ENCODE measurements around the gene APBA2.

The APBA2 gene

DNA sequence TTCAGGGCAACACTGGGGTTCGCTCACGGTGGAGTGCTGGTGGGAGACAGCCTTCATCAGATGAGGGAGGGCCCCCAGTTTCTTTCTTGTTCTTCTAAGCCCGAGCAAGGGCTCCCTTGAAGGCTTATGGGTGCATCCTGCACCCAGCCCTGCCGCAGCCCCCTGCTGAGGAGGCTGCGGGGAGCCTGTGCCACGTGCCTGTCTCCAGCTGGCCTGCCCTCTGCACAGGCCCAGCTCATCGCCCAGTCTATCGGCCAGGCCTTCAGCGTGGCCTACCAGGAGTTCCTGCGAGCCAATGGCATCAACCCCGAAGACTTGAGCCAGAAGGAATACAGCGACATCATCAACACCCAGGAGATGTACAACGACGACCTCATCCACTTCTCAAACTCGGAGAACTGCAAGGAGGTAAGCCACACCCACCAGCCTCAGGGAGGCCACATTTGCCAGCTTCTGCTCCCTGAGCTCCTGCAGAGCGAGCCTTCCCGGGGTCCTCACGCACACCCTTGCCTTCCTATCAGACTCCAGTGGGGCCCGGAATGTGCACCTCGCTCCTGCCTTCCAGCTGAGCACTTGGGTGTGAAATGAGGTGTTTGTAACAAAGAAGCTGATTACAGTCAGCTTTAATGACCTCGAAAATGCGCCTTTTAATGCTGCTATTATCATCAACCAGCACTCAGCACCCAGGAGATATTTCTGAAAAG lies 219.5 kb downstream of the APBA2 start:
- ChIA-PET POLR2A (no interaction called here), CTCF (interaction anchor here (0.5 to 1.2 kb wide), 3 partner anchors 34 to 112 kb away, joined by 3 to 4 read pairs (median 3); no protein-coding TSS in a partner anchor)
- H3K36me3 ChIP-seq (ENCODE audit: control insufficient read depth in 2 of 2, insufficient read depth in 1 of 2, low read length in 2 of 2) = peaks cover 0 to 3% of the 10 kb centered on the region in 2 experiments; a peak in 2 of 3 replicates
- no peak overlapping the region for H3K4me3 ChIP-seq (ENCODE audit: low read depth, low read length)
- no peaks in the 10 kb centered on the region for H3K4me1 ChIP-seq (ENCODE audit: control insufficient read depth, insufficient read depth, low read length)
- H3K9me3 ChIP-seq (ENCODE audit: control insufficient read depth, insufficient read depth, low read depth, low read length) = no peaks in the 10 kb centered on the region
- H3K27ac ChIP-seq (ENCODE audit: extremely low read depth, low read depth, low read length) = no peak overlapping the region
- TF ChIP-seq, protein P1, sequence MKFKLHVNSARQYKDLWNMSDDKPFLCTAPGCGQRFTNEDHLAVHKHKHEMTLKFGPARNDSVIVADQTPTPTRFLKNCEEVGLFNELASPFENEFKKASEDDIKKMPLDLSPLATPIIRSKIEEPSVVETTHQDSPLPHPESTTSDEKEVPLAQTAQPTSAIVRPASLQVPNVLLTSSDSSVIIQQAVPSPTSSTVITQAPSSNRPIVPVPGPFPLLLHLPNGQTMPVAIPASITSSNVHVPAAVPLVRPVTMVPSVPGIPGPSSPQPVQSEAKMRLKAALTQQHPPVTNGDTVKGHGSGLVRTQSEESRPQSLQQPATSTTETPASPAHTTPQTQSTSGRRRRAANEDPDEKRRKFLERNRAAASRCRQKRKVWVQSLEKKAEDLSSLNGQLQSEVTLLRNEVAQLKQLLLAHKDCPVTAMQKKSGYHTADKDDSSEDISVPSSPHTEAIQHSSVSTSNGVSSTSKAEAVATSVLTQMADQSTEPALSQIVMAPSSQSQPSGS (tag by site-specific recombination; IDR thresholded peaks at IDR 0.05; ENCODE audit: low read depth) = peak; percentile 84
- peak; percentile 23; the same call in 1 of the 2 replicates for TF ChIP-seq OSR2 (tag by site-specific recombination; IDR thresholded peaks at IDR 0.05)
- no peak for TF ChIP-seq KLF16 (tag by site-specific recombination; IDR thresholded peaks at IDR 0.05)
- no peak for TF ChIP-seq ZNF660 (tag by site-specific recombination; IDR thresholded peaks at IDR 0.05)
- no peak for TF ChIP-seq ZNF140 (tag by site-specific recombination; IDR thresholded peaks at IDR 0.05)
- TF ChIP-seq GLIS1 (tag by site-specific recombination; IDR thresholded peaks at IDR 0.05) = peak; percentile 90
- TF ChIP-seq ZIC2 (tag by site-specific recombination; IDR thresholded peaks at IDR 0.05) = peak; percentile 74
- peak; percentile 52; the same call in 1 of the 2 replicates for TF ChIP-seq KLF9 (tag by site-specific recombination; IDR thresholded peaks at IDR 0.05; ENCODE audit: low read depth)
- peak; percentile 55; the same call in 1 of the 2 replicates for TF ChIP-seq ZNF629 (tag by site-specific recombination; IDR thresholded peaks at IDR 0.05)
- TF ChIP-seq, protein P2, sequence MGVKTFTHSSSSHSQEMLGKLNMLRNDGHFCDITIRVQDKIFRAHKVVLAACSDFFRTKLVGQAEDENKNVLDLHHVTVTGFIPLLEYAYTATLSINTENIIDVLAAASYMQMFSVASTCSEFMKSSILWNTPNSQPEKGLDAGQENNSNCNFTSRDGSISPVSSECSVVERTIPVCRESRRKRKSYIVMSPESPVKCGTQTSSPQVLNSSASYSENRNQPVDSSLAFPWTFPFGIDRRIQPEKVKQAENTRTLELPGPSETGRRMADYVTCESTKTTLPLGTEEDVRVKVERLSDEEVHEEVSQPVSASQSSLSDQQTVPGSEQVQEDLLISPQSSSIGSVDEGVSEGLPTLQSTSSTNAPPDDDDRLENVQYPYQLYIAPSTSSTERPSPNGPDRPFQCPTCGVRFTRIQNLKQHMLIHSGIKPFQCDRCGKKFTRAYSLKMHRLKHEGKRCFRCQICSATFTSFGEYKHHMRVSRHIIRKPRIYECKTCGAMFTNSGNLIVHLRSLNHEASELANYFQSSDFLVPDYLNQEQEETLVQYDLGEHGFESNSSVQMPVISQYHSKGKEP (tag by site-specific recombination; IDR thresholded peaks at IDR 0.05) = no peak

DNA sequence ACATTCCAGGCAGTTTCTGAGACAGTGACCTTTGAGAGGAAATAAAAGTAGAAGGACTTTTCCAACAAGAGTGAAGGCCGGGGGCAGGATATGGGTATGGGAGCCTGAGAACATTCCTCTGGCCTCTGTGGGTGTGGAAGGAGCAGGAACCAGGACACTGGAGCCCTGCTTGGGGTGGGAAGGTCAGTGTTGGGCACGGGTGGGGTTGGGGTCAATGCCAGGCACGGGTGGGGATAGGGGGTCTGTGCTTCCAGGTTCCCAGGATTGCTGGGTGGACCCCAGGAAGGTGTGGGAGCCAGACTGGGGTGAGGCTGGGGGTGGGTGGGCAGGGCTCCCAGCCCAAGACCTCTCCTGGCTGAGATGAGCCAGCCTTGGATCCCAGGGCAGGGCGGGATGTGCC lies 220.3 kb downstream of the APBA2 start:
- POLR2A ChIA-PET = no interaction called here
- Histone ChIP-seq H3K4me1 (ENCODE audit: control insufficient read depth, insufficient read depth, low read length) (no peaks in the 10 kb centered on the region), H3K27ac (ENCODE audit: extremely low read depth, low read depth, low read length) (no peak overlapping the region), H3K36me3 (ENCODE audit: control insufficient read depth in 2 of 2, insufficient read depth in 1 of 2, low read length in 2 of 2) (peaks cover 0 to 3% of the 10 kb centered on the region in 2 experiments; a peak in 2 of 3 replicates), H3K9me3 (ENCODE audit: control insufficient read depth, insufficient read depth, low read depth, low read length) (no peaks in the 10 kb centered on the region), H3K4me3 (ENCODE audit: low read depth, low read length) (no peak overlapping the region)
- CTCF ChIA-PET = no interaction called here
- TF ChIP-seq SCRT2 (tag by site-specific recombination; IDR thresholded peaks at IDR 0.05) (no peak), ZNF600 (tag by site-specific recombination; IDR thresholded peaks at IDR 0.05) (no peak), ZSCAN16 (tag by site-specific recombination; IDR thresholded peaks at IDR 0.05) (no peak), ZNF10 (tag by site-specific recombination; IDR thresholded peaks at IDR 0.05) (no peak)
- TF ChIP-seq, protein P3, sequence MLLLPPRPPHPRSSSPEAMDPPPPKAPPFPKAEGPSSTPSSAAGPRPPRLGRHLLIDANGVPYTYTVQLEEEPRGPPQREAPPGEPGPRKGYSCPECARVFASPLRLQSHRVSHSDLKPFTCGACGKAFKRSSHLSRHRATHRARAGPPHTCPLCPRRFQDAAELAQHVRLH (tag by site-specific recombination; IDR thresholded peaks at IDR 0.05) = no peak

DNA sequence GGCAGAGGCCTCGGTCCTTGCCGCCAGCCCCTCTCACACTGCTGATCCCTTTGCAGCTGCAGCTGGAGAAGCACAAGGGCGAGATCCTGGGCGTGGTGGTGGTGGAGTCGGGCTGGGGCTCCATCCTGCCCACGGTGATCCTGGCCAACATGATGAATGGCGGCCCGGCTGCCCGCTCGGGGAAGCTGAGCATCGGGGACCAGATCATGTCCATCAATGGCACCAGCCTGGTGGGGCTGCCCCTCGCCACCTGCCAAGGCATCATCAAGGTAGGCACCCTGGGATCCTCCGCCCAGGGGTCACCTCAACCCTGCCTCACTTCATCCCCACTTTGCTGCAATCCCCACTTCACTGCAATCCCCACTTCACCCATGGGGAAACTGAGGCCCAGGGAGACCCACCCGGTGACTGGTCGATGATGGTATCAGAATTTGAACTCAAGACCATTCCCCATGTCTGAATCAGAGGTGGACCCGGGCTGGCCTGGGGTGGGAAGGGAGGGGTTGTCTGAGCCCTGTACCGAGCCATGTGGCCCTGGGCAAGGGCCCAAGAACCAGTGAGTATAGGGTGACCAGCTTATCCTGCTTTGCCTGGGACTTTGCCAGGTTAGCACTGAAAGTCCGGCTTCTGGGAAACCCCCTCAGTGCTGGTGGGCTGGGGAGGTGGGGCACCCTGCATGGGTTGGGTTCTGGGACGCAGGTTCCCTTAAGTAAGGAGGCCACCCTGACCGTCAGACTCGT lies 220.9 kb downstream of the APBA2 start:
- POLR2A ChIA-PET = no interaction called here
- TF ChIP-seq FEZF1 (tag by site-specific recombination; IDR thresholded peaks at IDR 0.05) (no peak), ZNF521 (tag by site-specific recombination; IDR thresholded peaks at IDR 0.05) (no peak), ZNF768 (tag by site-specific recombination; IDR thresholded peaks at IDR 0.05) (no peak)
- TF ChIP-seq, protein P4, sequence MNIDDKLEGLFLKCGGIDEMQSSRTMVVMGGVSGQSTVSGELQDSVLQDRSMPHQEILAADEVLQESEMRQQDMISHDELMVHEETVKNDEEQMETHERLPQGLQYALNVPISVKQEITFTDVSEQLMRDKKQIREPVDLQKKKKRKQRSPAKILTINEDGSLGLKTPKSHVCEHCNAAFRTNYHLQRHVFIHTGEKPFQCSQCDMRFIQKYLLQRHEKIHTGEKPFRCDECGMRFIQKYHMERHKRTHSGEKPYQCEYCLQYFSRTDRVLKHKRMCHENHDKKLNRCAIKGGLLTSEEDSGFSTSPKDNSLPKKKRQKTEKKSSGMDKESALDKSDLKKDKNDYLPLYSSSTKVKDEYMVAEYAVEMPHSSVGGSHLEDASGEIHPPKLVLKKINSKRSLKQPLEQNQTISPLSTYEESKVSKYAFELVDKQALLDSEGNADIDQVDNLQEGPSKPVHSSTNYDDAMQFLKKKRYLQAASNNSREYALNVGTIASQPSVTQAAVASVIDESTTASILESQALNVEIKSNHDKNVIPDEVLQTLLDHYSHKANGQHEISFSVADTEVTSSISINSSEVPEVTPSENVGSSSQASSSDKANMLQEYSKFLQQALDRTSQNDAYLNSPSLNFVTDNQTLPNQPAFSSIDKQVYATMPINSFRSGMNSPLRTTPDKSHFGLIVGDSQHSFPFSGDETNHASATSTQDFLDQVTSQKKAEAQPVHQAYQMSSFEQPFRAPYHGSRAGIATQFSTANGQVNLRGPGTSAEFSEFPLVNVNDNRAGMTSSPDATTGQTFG (tag by site-specific recombination; IDR thresholded peaks at IDR 0.05; ENCODE audit: borderline replicate concordance) = no peak
- TF ChIP-seq, protein P5, sequence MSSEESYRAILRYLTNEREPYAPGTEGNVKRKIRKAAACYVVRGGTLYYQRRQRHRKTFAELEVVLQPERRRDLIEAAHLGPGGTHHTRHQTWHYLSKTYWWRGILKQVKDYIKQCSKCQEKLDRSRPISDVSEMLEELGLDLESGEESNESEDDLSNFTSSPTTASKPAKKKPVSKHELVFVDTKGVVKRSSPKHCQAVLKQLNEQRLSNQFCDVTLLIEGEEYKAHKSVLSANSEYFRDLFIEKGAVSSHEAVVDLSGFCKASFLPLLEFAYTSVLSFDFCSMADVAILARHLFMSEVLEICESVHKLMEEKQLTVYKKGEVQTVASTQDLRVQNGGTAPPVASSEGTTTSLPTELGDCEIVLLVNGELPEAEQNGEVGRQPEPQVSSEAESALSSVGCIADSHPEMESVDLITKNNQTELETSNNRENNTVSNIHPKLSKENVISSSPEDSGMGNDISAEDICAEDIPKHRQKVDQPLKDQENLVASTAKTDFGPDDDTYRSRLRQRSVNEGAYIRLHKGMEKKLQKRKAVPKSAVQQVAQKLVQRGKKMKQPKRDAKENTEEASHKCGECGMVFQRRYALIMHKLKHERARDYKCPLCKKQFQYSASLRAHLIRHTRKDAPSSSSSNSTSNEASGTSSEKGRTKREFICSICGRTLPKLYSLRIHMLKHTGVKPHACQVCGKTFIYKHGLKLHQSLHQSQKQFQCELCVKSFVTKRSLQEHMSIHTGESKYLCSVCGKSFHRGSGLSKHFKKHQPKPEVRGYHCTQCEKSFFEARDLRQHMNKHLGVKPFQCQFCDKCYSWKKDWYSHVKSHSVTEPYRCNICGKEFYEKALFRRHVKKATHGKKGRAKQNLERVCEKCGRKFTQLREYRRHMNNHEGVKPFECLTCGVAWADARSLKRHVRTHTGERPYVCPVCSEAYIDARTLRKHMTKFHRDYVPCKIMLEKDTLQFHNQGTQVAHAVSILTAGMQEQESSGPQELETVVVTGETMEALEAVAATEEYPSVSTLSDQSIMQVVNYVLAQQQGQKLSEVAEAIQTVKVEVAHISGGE (tag by site-specific recombination; conservative IDR thresholded peaks at IDR 0.05; ENCODE audit: low read depth) = no peak

More for the DNA sequence above, 220.9 kb downstream of the APBA2 start:
- Histone ChIP-seq H3K27ac (ENCODE audit: extremely low read depth, low read depth, low read length) (no peak overlapping the region), H3K4me1 (ENCODE audit: control insufficient read depth, insufficient read depth, low read length) (no peaks in the 10 kb centered on the region), H3K9me3 (ENCODE audit: control insufficient read depth, insufficient read depth, low read depth, low read length) (no peaks in the 10 kb centered on the region), H3K4me3 (ENCODE audit: low read depth, low read length) (no peak overlapping the region), H3K36me3 (ENCODE audit: control insufficient read depth in 2 of 2, insufficient read depth in 1 of 2, low read length in 2 of 2) (peaks cover 0 to 3% of the 10 kb centered on the region in 2 experiments; a peak in 2 of 3 replicates)
- CTCF ChIA-PET = no interaction called here
